Cerebellar nuclear complex (tissue), 1 donor: Measurements from ENCODE around the gene TJAP1.
"Not testable (repeated sequence)": the region's sequence is repeated elsewhere in the genome, so short reads cannot be mapped to it uniquely, and the experiment has no call there.

Source experiments
- DNase-seq, 2 experiments: peaks; one replicate each; lab custom pipeline; 2025; lab: John Stamatoyannopoulos, UW

TJAP1 gene

DNA sequence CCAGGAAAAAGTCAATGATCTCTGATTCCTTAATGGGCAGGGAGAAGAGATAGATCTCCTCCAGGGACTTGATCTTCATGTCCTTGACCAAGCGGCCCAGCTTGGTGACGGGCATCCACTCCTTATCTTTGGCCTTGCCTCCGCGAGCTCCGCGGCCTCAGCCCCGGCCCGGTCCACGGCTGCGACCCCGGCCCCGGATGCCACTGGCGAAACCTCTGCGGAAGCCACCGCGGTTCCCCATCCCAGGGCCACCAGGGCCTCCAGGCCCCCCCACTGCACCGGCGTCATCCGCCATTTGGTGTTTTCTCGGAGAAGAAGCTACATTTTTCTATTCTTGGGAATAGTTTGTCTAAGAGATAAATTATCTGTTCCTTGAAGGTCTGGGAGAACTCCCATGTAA, 62.0 kb downstream of the TJAP1 start:
- DNase-seq, result not testable (repeated sequence)

DNA sequence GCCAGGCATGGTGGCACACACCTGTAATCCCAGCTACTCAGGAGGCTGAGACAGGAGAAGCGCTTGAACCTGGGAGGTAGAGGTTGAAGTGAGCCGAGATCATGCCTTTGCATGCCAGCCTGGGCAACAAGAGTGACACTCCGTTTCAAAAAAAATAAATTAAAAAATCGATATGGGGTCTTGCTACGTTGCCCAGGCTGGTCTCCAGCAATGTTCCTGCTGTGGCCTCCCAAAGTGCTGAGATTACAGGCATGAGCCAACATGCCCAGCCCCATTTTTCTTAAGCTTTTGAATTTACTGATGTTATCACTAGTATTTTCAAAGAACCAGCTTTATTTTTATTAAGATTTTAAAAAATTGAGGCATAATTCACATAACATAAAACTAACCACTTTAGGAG, 63.1 kb downstream of the TJAP1 start:
- DNase-seq, result no peak

DNA sequence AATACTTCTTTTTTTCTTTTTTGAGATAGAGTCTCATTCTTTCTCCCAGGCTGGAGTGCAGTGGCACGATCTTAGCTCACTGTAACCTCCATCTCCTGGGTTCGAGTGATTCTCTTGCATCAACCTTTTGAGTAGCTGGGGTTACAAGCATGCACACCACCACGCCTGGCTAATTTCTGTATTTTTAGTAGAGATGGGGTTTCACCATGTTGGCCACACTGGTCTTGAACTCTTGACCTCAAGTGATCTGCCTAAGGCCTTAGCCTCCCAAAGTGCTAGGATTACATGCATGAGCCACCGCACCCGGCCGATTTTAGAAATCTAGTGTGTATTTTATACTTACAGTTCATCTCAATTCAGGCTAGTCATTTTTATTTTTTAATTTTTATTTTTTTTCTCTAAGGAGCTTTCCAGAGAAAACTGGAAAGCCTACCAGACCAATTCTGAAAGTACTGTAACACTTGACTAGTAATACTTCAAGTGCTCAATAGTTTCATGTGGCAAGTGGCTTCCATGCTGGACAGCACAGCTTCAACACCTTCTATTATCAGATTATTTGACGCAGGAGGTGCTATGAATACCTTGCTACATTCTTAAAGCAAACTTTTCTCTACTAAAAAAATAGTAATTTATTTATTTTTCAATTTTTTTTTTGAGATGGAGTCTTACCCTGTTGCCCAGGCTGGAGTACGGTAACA, 64.6 kb downstream of the TJAP1 start:
- no peak for DNase-seq

DNA sequence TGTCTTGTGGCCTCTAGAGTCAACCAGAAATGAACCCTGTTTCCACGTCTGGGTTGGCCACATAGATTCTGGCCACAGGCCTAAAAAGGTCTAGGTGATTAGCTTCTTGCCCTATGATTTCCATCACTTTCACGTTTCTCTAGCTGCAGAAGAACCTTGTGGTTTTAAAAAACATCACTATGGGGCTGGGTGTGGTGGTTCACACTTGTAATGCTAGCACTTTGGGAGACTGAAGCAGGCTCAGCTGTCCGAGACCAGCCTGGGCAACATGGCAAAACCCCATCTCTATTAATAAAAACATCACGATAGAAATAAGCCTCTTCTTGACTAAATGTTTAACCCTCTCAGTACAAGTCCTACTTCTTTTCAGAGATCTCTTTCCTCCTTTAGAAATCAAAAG, 67.1 kb downstream of the TJAP1 start:
- no peak for DNase-seq

DNA sequence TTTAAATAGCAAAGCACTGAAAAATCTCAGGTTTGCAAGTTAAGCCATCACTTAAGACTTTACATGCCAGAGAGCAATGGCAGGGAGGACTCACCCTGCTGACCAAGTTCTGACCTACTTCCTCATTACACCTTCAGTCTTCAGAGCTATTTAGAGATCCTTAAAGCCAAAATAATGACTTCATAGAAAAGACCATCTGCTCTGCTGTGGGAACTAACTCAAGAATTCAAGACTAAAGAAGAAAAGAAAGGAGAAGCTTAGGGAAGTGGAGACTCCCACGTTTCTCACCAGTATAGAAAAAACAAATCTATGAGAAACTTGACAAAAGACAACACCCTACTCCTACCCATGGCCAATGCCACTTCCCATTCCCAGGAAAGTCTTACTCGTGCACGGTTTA, 69.9 kb downstream of the TJAP1 start:
- DNase-seq, result no peak
